Heart left ventricle (tissue), 16 donors: ENCODE results near the gene ACMSD. TPM values are rescaled to one million over a fixed set of nuclear protein-coding genes. Genes with fewer than 3 reads are reported as not detected.

Experiments used
- ATAC-seq, 4 donors: fragments of 200-7000 bp; cut with Tn5 transposase; one replicate each; pipeline ENCODE4 v1.9.1; 2020 to 2022; ENCODE audit warnings: moderate library complexity in 4 of 4, mild to moderate bottlenecking in 3 of 4, moderate number of reproducible peaks in 1 of 4
- DNase-seq, 5 donors: peaks; one replicate each; pipeline ENCODE4 v3.0.0-alpha.2; 2020
- H3K27ac ChIP-seq, 12 donors: fragments of 200-600 bp; sonication (generic) in 4 of 12; one replicate each; pipeline versions ENCODE4 v1.5.0 to v1.8.0; 2016 to 2022; ENCODE audit warnings: mild to moderate bottlenecking in 2 of 12
- H3K27me3 ChIP-seq, 9 donors: fragments of 200-600 bp; sonication (generic) in 2 of 9; one replicate each; pipeline versions ENCODE4 v1.5.1 to v1.8.0; 2016 to 2022; ENCODE audit warnings: mild to moderate bottlenecking in 3 of 9
- H3K36me3 ChIP-seq, 9 donors: fragments of 200-600 bp; sonication (generic) in 2 of 9; one replicate each; pipeline versions ENCODE4 v1.5.0 to v1.8.0; 2018 to 2022; ENCODE audit warnings: mild to moderate bottlenecking in 2 of 9
- H3K4me1 ChIP-seq, 12 donors: fragments of 200-600 bp; sonication (generic) in 4 of 12; one replicate each; pipeline versions ENCODE4 v1.5.0 to v1.8.0; 2016 to 2022; ENCODE audit warnings: mild to moderate bottlenecking in 3 of 12
- H3K4me3 ChIP-seq, 12 donors: fragments of 200-600 bp; sonication (generic) in 4 of 12; one replicate each; pipeline versions ENCODE4 v1.5.0 to v1.8.0; 2017 to 2022; ENCODE audit warnings: mild to moderate bottlenecking in 9 of 12, moderate library complexity in 4 of 12
- H3K9me3 ChIP-seq, 12 donors: fragments of 200-600 bp; sonication (generic) in 4 of 12; one replicate each; pipeline versions ENCODE4 v1.5.0 to v1.8.0; 2016 to 2022; ENCODE audit warnings: mild to moderate bottlenecking in 1 of 12
- CTCF ChIP-seq, 12 donors: fragments of 200-600 bp; sonication (generic) in 4 of 12; IDR thresholded peaks; one replicate each; pipeline versions ENCODE4 v1.5.0 to v1.8.0; 2018 to 2022; ENCODE audit warnings: antibody characterized with exemption in 12 of 12, mild to moderate bottlenecking in 5 of 12
- POLR2A ChIP-seq, 2 donors: fragments of 450-650 bp; IDR thresholded peaks; one replicate each; pipeline ENCODE4 v1.6.1; 2017; ENCODE audit warnings: antibody characterized with exemption in 2 of 2, mild to moderate bottlenecking in 2 of 2, moderate library complexity in 2 of 2
- WGBS, 4 donors: extraction: QIAGEN DNeasy Blood & Tissue Kit in 2 of 4; methylation state at CpG; one replicate each; pipeline versions ENCODE4 v1.1.5 to v1.1.7; 2013 to 2018; 5-methylcytosine and 5-hydroxymethylcytosine counted together
- intact Hi-C, 10 donors: fragments of 100-400 bp; cut with DNase I; formaldehyde crosslinking; loops; one replicate each; pipeline versions ENCODE4 v1.11.1 to v1.14.2; 2022
- polyA plus RNA-seq, 2 donors: library from polyadenylated mRNA; stranded (reverse); fragments of 200-250 nt; gene quantifications; one replicate each; pipeline ENCODE4 v1.2.3, GENCODE V29; 2013
- total RNA-seq, 9 donors: library from RNA; depleted of rRNA in 2 of 9; stranded (reverse); fragments of >200 nt in 2 of 9; fragmentation: NEBNext Ultra II Directional in 3 of 9; extraction: Animal tissue kit (Norgen Biotek cat#: 25700) in 3 of 9; gene quantifications; one replicate each; pipeline versions ENCODE4 v1.1.0 to v1.2.4, GENCODE V29; 2016 to 2023
- donor health status: ischemic (EF 13 %, LVEDD 7.1; RV severe dilation, severe dysfunction).
- donor health status: healthy with polysubstance abuse.
- donor health status: DM: no; HTN: yes; CAD: no.
- donor health status: DM: no; HTN: no; CAD: no.
- donor health status: ischemic (EF 25% LVEDD 6.9; RV normal size, moderate dysfunction).
- donor health status: ischemic (EF 25% LVEDD 5.7; RV mildly dilated, moderate dysfunction).
- donor health status: healthy.
- donor health status: DM: yes; HTN: yes; CAD: no.
- donor health status: ischemic (EF 35%, LVEDD 5.7; RV mildly dilated, moderate dysfunction).
- donor health status: nonischemic (EF 11% LVEDD 7.7; RV severe dilation, severe dysfunction).
- donor health status: DM: yes; HTN: yes; CAD: no.
- donor health status: PGD.
- donor health status: ischemic (EF 29% LVEDD 5.4; RV normal size, mild dysfunction).
- donor health status: nonischemic (EF 23%, LVEDD 6.1; RV moderate dilation, normal function).

The ACMSD gene
- total and polyA plus RNA-seq, 11 donors, result not detected

- ATAC-seq (no peak), DNase-seq (no peak)
- Histone ChIP-seq H3K9me3 (no peaks in the 10 kb centered on the region), H3K36me3 (no peaks in the 10 kb centered on the region), H3K4me1 (no peaks in the 10 kb centered on the region), H3K4me3 (no peak overlapping the region), H3K27me3 (no peaks in the 10 kb centered on the region), H3K27ac (no peak overlapping the region)
- intact Hi-C loops, result no loop called here
- 92 to 98% (median 96%) methylated on average over 3 of the region's 3 CpGs for whole genome bisulfite sequencing, 4 donors
- TF ChIP-seq POLR2A (IDR thresholded peaks at IDR 0.05), result no peak
- TF ChIP-seq CTCF (IDR thresholded peaks at IDR 0.05), result no peak
These were observed 22.8 kb downstream of the ACMSD start for GRCh38 chr2:134861173-134861572.

GRCh38 chr2:134862069-134862468, 23.7 kb downstream of the ACMSD start:
- no peak overlapping the region for H3K27ac ChIP-seq
- H3K4me1 ChIP-seq, result no peaks in the 10 kb centered on the region
- H3K9me3 ChIP-seq, result no peaks in the 10 kb centered on the region
- ATAC-seq, result no peak
- no peak overlapping the region for H3K4me3 ChIP-seq
- no peak for TF ChIP-seq CTCF (IDR thresholded peaks at IDR 0.05)
- no peak for TF ChIP-seq POLR2A (IDR thresholded peaks at IDR 0.05)
- H3K36me3 ChIP-seq, result no peaks in the 10 kb centered on the region
- DNase-seq, result no peak
- no peaks in the 10 kb centered on the region for H3K27me3 ChIP-seq
- intact Hi-C loops, result no loop called here
- WGBS, 4 donors, result 94 to 97% (median 96%) methylated on average over 4 of the region's 4 CpGs

GRCh38 chr2:134862674-134863073, 24.3 kb downstream of the ACMSD start:
- intact Hi-C loops, result no loop called here
- Histone ChIP-seq H3K27me3 (no peaks in the 10 kb centered on the region), H3K9me3 (no peaks in the 10 kb centered on the region), H3K4me1 (no peaks in the 10 kb centered on the region), H3K36me3 (no peaks in the 10 kb centered on the region), H3K27ac (no peak overlapping the region), H3K4me3 (no peak overlapping the region)
- 85 to 97% (median 88%) methylated on average over 3 of the region's 3 CpGs for WGBS, 4 donors
- ATAC-seq, result no peak
- TF ChIP-seq CTCF (IDR thresholded peaks at IDR 0.05) (no peak), POLR2A (IDR thresholded peaks at IDR 0.05) (no peak)
- no peak for DNase-seq

- no peaks in the 10 kb centered on the region for H3K27me3 ChIP-seq
- H3K27ac ChIP-seq, result no peak overlapping the region
- TF ChIP-seq POLR2A (IDR thresholded peaks at IDR 0.05) (no peak), CTCF (IDR thresholded peaks at IDR 0.05) (no peak)
- 91 to 94% (median 91%) methylated on average over 20 of the region's 20 CpGs for WGBS, 4 donors
- no peaks in the 10 kb centered on the region for H3K36me3 ChIP-seq
- ATAC-seq (no peak), DNase-seq (no peak)
- no peaks in the 10 kb centered on the region for H3K4me1 ChIP-seq
- no peaks in the 10 kb centered on the region for H3K9me3 ChIP-seq
- H3K4me3 ChIP-seq, result no peak overlapping the region
- intact Hi-C loops, result no loop called here
These were observed 25.0 kb downstream of the ACMSD start for GRCh38 chr2:134863446-134863845.
